ENCODE results near the gene MDN1. TPM values are rescaled to one million over a fixed set of nuclear protein-coding genes. Genes with fewer than 3 reads are reported as not detected.

Gene MDN1
- total and polyA plus RNA-seq, 10 donors, result 23.0 to 56.3 (median 36.7) TPM

- no peak overlapping the region for H3K4me3 ChIP-seq
- TF ChIP-seq POLR2A (IDR thresholded peaks at IDR 0.05) (no peak), POLR2AphosphoS5 (IDR thresholded peaks at IDR 0.05) (no peak), CTCF (IDR thresholded peaks at IDR 0.05 in 8 of 11, conservative IDR thresholded peaks at IDR 0.05 in 3 of 11) (no peak)
- H3K36me3 ChIP-seq, result peaks cover 3 to 100% (median 92%) of the 10 kb centered on the region in 6 donors
- H3K27me3 ChIP-seq (replicated peaks in 1 of 7), result no peaks in the 10 kb centered on the region
- DNase-seq, result no peak
- no peaks in the 10 kb centered on the region for H3K9me3 ChIP-seq
- WGBS, 5 donors, result 86 to 93% (median 93%) methylated on average over 10 of the region's 10 CpGs
- H3K27ac ChIP-seq, result no peak overlapping the region
- no peaks in the 10 kb centered on the region for H3K4me1 ChIP-seq
- intact Hi-C loops (cut with DNase I; ENCODE audit: low total_unique reads), result no loop called here
Measured at GRCh38 chr6:89681983-89682564, 137.5 kb downstream of the MDN1 start.

GRCh38 chr6:89680551-89680950 lies 139.0 kb downstream of the MDN1 start:
- H3K4me3 ChIP-seq, result no peak overlapping the region
- no peaks in the 10 kb centered on the region for H3K27me3 ChIP-seq (replicated peaks in 1 of 7)
- peaks cover 0 to 100% (median 92%) of the 10 kb centered on the region in 6 donors for H3K36me3 ChIP-seq
- intact Hi-C loops (cut with DNase I; ENCODE audit: low total_unique reads), result no loop called here
- no peaks in the 10 kb centered on the region for H3K4me1 ChIP-seq
- no peaks in the 10 kb centered on the region for H3K9me3 ChIP-seq
- no peak overlapping the region for H3K27ac ChIP-seq
- TF ChIP-seq POLR2A (IDR thresholded peaks at IDR 0.05) (no peak), POLR2AphosphoS5 (IDR thresholded peaks at IDR 0.05) (no peak), CTCF (IDR thresholded peaks at IDR 0.05 in 8 of 11, conservative IDR thresholded peaks at IDR 0.05 in 3 of 11) (no peak)
- no peak for DNase-seq
- WGBS, 5 donors, result 81 to 100% (median 87%) methylated on average over 6 to 7 of the region's 7 CpGs

- no peak for DNase-seq
- Histone ChIP-seq H3K27ac (no peak overlapping the region), H3K27me3 (replicated peaks in 1 of 7) (no peaks in the 10 kb centered on the region), H3K36me3 (peaks cover 0 to 100% (median 92%) of the 10 kb centered on the region in 6 donors), H3K4me3 (no peak overlapping the region), H3K4me1 (no peaks in the 10 kb centered on the region), H3K9me3 (no peaks in the 10 kb centered on the region)
- TF ChIP-seq POLR2AphosphoS5 (IDR thresholded peaks at IDR 0.05) (no peak), POLR2A (IDR thresholded peaks at IDR 0.05) (no peak), CTCF (IDR thresholded peaks at IDR 0.05 in 8 of 11, conservative IDR thresholded peaks at IDR 0.05 in 3 of 11) (no peak)
- WGBS, 5 donors, result 77 to 89% (median 81%) methylated on average over 2 of the region's 2 CpGs
- intact Hi-C loops (cut with DNase I; ENCODE audit: low total_unique reads), result no loop called here
Measured at GRCh38 chr6:89680150-89680549, 139.4 kb downstream of the MDN1 start.

GRCh38 chr6:89679215-89680120 lies 140.1 kb downstream of the MDN1 start:
- WGBS, 5 donors, result 81 to 93% (median 84%) methylated on average over 6 of the region's 6 CpGs

More at GRCh38 chr6:89679215-89680120, 140.1 kb downstream of the MDN1 start:
- TF ChIP-seq POLR2A (IDR thresholded peaks at IDR 0.05) (no peak), CTCF (IDR thresholded peaks at IDR 0.05 in 8 of 11, conservative IDR thresholded peaks at IDR 0.05 in 3 of 11) (no peak), POLR2AphosphoS5 (IDR thresholded peaks at IDR 0.05) (no peak)
- Histone ChIP-seq H3K36me3 (peaks cover 6 to 100% (median 92%) of the 10 kb centered on the region in 6 donors), H3K27me3 (replicated peaks in 1 of 7) (no peaks in the 10 kb centered on the region), H3K27ac (no peak overlapping the region), H3K4me1 (no peaks in the 10 kb centered on the region), H3K4me3 (no peak overlapping the region), H3K9me3 (no peaks in the 10 kb centered on the region)
- intact Hi-C loops (cut with DNase I; ENCODE audit: low total_unique reads), result no loop called here
- DNase-seq, result no peak
